RPMI7951 (cell line): ENCODE results near the gene RCHY1. TPM values are rescaled to one million over a fixed set of nuclear protein-coding genes. Genes with fewer than 3 reads are reported as not detected.
A peak's percentile ranks its signal among the peaks of the same experiment; 100 is the strongest.
"Not testable (repeated sequence)": the region's sequence is repeated elsewhere in the genome, so short reads cannot be mapped to it uniquely, and the experiment has no call there.

ENCODE experiments used
- DNase-seq: peaks from one replicate; pipeline ENCODE4 v3.0.0-alpha.2; 2012; ENCODE audit warnings: low read depth
- total RNA-seq: library from RNA; depleted of rRNA; stranded (reverse); fragments of >200 nt; shearing (Covaris generic); gene quantifications from 2 replicates; pipeline ENCODE4 v1.2.3, GENCODE V29; 2014; rRNA removed

Gene RCHY1
- total RNA-seq = 16.6 and 20.5 TPM in 2 replicates

GRCh38 chr4:75514131-75514948 lies at the start of gene RCHY1, which contains the start of gene THAP6:
TSS of gene RCHY1 (minus strand) at chr4:75514403. CDS start at chr4:75514286, 117 bp downstream.
TSS of gene THAP6 (plus strand) at chr4:75514473. CDS start at chr4:75515453, 980 bp downstream.
- DNase-seq = peak; percentile 95

- peak; percentile 4 for DNase-seq
Measured at GRCh38 chr4:75561789-75562188, 47.6 kb upstream of the RCHY1 start.

- no peak for DNase-seq
Measured at GRCh38 chr4:75557696-75558095, 43.5 kb upstream of the RCHY1 start.

GRCh38 chr4:75555294-75556164 lies 41.3 kb upstream of the RCHY1 start, which contains the start of gene ODAPH:
TSS of gene ODAPH (plus strand) at chr4:75556066. CDS start at chr4:75556083, 17 bp downstream.
- peak; percentile 74 for DNase-seq

GRCh38 chr4:75552452-75552851 lies 38.2 kb upstream of the RCHY1 start:
- DNase-seq = no peak

GRCh38 chr4:75549019-75549418 lies 34.8 kb upstream of the RCHY1 start:
- DNase-seq = no peak

- peak; percentile 45 for DNase-seq
Measured at GRCh38 chr4:75547647-75548387, 33.6 kb upstream of the RCHY1 start.

GRCh38 chr4:75545526-75545925 lies 31.3 kb upstream of the RCHY1 start:
- peak; percentile 41 for DNase-seq

- no peak for DNase-seq
Measured at GRCh38 chr4:75544870-75545269, 30.7 kb upstream of the RCHY1 start.

- DNase-seq = not testable (repeated sequence)
Measured at GRCh38 chr4:75544220-75544619, 30.0 kb upstream of the RCHY1 start.

GRCh38 chr4:75542824-75543223 lies 28.6 kb upstream of the RCHY1 start:
- DNase-seq = peak; percentile 57

GRCh38 chr4:75537308-75537707 lies 23.1 kb upstream of the RCHY1 start:
- DNase-seq = not testable (repeated sequence)

GRCh38 chr4:75533926-75534325 lies 19.7 kb upstream of the RCHY1 start:
- not testable (repeated sequence) for DNase-seq

- DNase-seq = not testable (repeated sequence)
Measured at GRCh38 chr4:75533339-75533887, 19.2 kb upstream of the RCHY1 start.

GRCh38 chr4:75531536-75532143 lies 17.4 kb upstream of the RCHY1 start:
- not testable (repeated sequence) for DNase-seq

- no peak for DNase-seq
Measured at GRCh38 chr4:75530556-75531322, 16.5 kb upstream of the RCHY1 start.

GRCh38 chr4:75527482-75527881 lies 13.3 kb upstream of the RCHY1 start:
- DNase-seq = no peak

GRCh38 chr4:75525910-75526309 lies 11.7 kb upstream of the RCHY1 start:
- no peak for DNase-seq

- DNase-seq = no peak
Measured at GRCh38 chr4:75525086-75525485, 10.9 kb upstream of the RCHY1 start.

GRCh38 chr4:75519452-75519851 lies 5.2 kb upstream of the RCHY1 start:
- DNase-seq = not testable (repeated sequence)
